Panc1 (cell line): ENCODE results near the gene SERPINE2. TPM values are rescaled to one million over a fixed set of nuclear protein-coding genes. Genes with fewer than 3 reads are reported as not detected.

Source experiments
- ATAC-seq: fragments of 200-7000 bp; cut with Tn5 transposase; 2 replicates; pipeline ENCODE4 v1.9.1; 2020; ENCODE audit warnings: mild to moderate bottlenecking, moderate library complexity
- BruUV-seq: library from RNA; stranded (reverse); fragments of 400-500 nt; replicated peaks from 2 replicates; lab custom pipeline; 2021; lab: Mats Ljungman, UMichigan
- CTCF ChIA-PET: fragments of 300-600 bp; sonication (Branson Sonifier 250); formaldehyde crosslinking; loops from one replicate; lab custom pipeline; 2022; ENCODE audit warnings: antibody characterized with exemption; lab: Charles Lee
- POLR2A ChIA-PET: fragments of 300-600 bp; sonication (Branson Sonifier 250); formaldehyde crosslinking; loops from one replicate; lab custom pipeline; 2022; ENCODE audit warnings: antibody characterized with exemption; lab: Charles Lee
- DNase-seq: peaks from one replicate; pipeline ENCODE4 v3.0.0-alpha.2; 2010; ENCODE audit warnings: low read depth, low spot score
- H3K27ac ChIP-seq: 2 replicates; pipeline ENCODE4 v1.5.1; 2011; ENCODE audit warnings: mild to moderate bottlenecking, low read length, inconsistent platforms
- H3K27me3 ChIP-seq: fragments of 200-500 bp; sonication (Bioruptor generic); 2 replicates; pipeline ENCODE4 v1.6.0; 2014; ENCODE audit warnings: low read length, inconsistent platforms; ENCODE audit not compliant: control insufficient read depth, insufficient read depth
- H3K36me3 ChIP-seq: fragments of 200-500 bp; sonication (Bioruptor generic); 2 replicates; pipeline ENCODE4 v1.5.1; 2014; ENCODE audit warnings: inconsistent platforms, mild to moderate bottlenecking, low read length, moderate library complexity; ENCODE audit not compliant: control insufficient read depth, insufficient read depth
- H3K4me1 ChIP-seq: 2 replicates; pipeline ENCODE4 v1.5.1; 2011; ENCODE audit warnings: inconsistent platforms, mild to moderate bottlenecking, low read length, moderate library complexity; ENCODE audit not compliant: control insufficient read depth, insufficient read depth
- H3K4me3 ChIP-seq, 2 experiments: 2 replicates each; pipeline ENCODE4 v1.5.1; 2011 to 2012; ENCODE audit warnings: low read depth in 2 of 2, low read length in 2 of 2, mild to moderate bottlenecking in 2 of 2, inconsistent platforms in 1 of 2, moderate library complexity in 1 of 2
- H3K9me3 ChIP-seq: fragments of 200-500 bp; sonication (Bioruptor generic); 2 replicates; pipeline ENCODE4 v1.5.1; 2014; ENCODE audit warnings: low read depth, mild to moderate bottlenecking, inconsistent platforms, low read length, moderate library complexity; ENCODE audit not compliant: control insufficient read depth, insufficient read depth
- CTCF ChIP-seq: fragments of 450-650 bp; IDR thresholded peaks from 2 replicates; pipeline ENCODE4 v1.5.1; 2017; ENCODE audit warnings: mild to moderate bottlenecking
- POLR2AphosphoS5 ChIP-seq: IDR thresholded peaks from 2 replicates; pipeline ENCODE4 v1.6.1; 2012; ENCODE audit warnings: mild to moderate bottlenecking, low read depth, low read length, moderate library complexity
- SIN3A ChIP-seq: IDR thresholded peaks from 2 replicates; pipeline ENCODE4 v1.6.1; 2012; ENCODE audit warnings: low read depth, mild to moderate bottlenecking, low read length, moderate library complexity, borderline replicate concordance; ENCODE audit not compliant: insufficient read depth
- TCF7L2 ChIP-seq: IDR thresholded peaks from 2 replicates; pipeline ENCODE4 v1.6.1; 2011; ENCODE audit warnings: mild to moderate bottlenecking, low read depth, low read length, inconsistent platforms
- in situ Hi-C: cut with HindIII; loops from 2 replicates; pipeline ENCODE4 v1.10.0; 2016; ENCODE audit warnings: low sequenced_read_pairs, low pct_unique_long_range_greater_than_20kb
- intact Hi-C: fragments of 100-400 bp; cut with micrococcal nuclease; formaldehyde crosslinking; loops from one replicate; pipeline ENCODE4 v1.10.0; 2022; ENCODE audit not compliant: unreplicated experiment
- total RNA-seq: library from RNA; stranded (reverse); gene quantifications from one replicate; pipeline ENCODE4 v1.2.1, GENCODE V29; 2021; ENCODE audit not compliant: unreplicated experiment
- TF ChIP-seq, protein P1 (sequence below), 2 experiments: IDR thresholded peaks; 2 replicates each; pipeline ENCODE4 v1.6.1; 2011 to 2012; ENCODE audit warnings: low read depth in 2 of 2, control low read depth in 1 of 2, low read length in 1 of 2, mild to moderate bottlenecking in 1 of 2, moderate library complexity in 1 of 2; ENCODE audit not compliant: insufficient read depth in 1 of 2

Gene SERPINE2
- total RNA-seq, 1 experiment from 2014 or later = 3.1 TPM

DNA sequence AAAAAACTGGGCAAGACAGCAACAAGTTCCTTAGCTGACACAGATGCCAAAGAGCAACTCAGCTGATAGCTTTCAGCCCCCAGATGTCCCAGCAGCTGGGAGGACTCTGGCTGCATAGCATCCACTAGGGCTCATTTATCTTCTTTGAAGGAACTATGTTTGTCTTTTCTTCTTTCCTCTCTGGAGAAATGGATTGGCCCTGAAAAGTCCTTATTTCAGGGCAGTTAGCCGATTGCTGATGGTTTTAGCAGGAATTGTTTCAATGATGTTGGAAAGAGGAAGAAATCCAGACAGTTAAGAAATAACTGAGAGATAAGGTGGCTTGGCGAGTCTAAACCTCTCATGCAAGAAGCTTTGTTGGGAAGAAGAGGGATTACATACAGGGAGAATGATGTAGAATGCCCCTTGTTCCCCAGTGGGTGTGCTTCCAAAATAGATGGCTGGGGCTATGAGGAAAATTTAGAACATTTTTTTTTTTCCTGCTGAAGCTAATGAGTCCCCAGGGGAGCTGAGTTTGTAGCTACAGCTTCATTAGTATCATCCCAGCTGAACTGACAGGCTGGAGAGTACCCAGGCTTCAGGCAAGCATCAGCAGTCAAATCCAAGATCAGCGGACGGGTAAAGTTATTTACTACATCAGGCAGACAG is 33.6 kb upstream of the SERPINE2 start:
- H3K9me3 ChIP-seq = no peaks in the 10 kb centered on the region
- DNase-seq = no peak
- H3K27ac ChIP-seq = no peak overlapping the region
- no TSS peak for BruUV-seq
- no peaks in the 10 kb centered on the region for H3K4me1 ChIP-seq
- no peaks in the 10 kb centered on the region for H3K36me3 ChIP-seq
- ChIA-PET CTCF (no interaction called here), POLR2A (no interaction called here)
- no peak overlapping the region for H3K4me3 ChIP-seq
- no peak for TF ChIP-seq SIN3A
- no peak for TF ChIP-seq POLR2AphosphoS5
- TF ChIP-seq, protein P1, sequence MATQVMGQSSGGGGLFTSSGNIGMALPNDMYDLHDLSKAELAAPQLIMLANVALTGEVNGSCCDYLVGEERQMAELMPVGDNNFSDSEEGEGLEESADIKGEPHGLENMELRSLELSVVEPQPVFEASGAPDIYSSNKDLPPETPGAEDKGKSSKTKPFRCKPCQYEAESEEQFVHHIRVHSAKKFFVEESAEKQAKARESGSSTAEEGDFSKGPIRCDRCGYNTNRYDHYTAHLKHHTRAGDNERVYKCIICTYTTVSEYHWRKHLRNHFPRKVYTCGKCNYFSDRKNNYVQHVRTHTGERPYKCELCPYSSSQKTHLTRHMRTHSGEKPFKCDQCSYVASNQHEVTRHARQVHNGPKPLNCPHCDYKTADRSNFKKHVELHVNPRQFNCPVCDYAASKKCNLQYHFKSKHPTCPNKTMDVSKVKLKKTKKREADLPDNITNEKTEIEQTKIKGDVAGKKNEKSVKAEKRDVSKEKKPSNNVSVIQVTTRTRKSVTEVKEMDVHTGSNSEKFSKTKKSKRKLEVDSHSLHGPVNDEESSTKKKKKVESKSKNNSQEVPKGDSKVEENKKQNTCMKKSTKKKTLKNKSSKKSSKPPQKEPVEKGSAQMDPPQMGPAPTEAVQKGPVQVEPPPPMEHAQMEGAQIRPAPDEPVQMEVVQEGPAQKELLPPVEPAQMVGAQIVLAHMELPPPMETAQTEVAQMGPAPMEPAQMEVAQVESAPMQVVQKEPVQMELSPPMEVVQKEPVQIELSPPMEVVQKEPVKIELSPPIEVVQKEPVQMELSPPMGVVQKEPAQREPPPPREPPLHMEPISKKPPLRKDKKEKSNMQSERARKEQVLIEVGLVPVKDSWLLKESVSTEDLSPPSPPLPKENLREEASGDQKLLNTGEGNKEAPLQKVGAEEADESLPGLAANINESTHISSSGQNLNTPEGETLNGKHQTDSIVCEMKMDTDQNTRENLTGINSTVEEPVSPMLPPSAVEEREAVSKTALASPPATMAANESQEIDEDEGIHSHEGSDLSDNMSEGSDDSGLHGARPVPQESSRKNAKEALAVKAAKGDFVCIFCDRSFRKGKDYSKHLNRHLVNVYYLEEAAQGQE (IDR thresholded peaks at IDR 0.05; ENCODE audit: insufficient read depth in 1 of 2, low read depth in 2 of 2, low read length in 1 of 2) = no peak
- no peak for TF ChIP-seq TCF7L2
- TF ChIP-seq CTCF = no peak
- in situ Hi-C loops = no loop called here
- H3K27me3 ChIP-seq = no peaks in the 10 kb centered on the region
- no peak for ATAC-seq
- intact Hi-C loops = no loop called here

- TF ChIP-seq, protein P1 (IDR thresholded peaks at IDR 0.05; ENCODE audit: insufficient read depth in 1 of 2, low read depth in 2 of 2, low read length in 1 of 2) = no peak
- TF ChIP-seq SIN3A (no peak), POLR2AphosphoS5 (no peak), CTCF (no peak), TCF7L2 (no peak)
- in situ Hi-C loops (no loop called here), intact Hi-C loops (no loop called here)
- BruUV-seq = no TSS peak
- H3K9me3 ChIP-seq = no peaks in the 10 kb centered on the region
- DNase-seq (no peak), ATAC-seq (no peak)
- H3K4me1 ChIP-seq = no peaks in the 10 kb centered on the region
- POLR2A ChIA-PET = no interaction called here
- H3K36me3 ChIP-seq = no peaks in the 10 kb centered on the region
- H3K27me3 ChIP-seq = no peaks in the 10 kb centered on the region; the same call in 1 of the 2 replicates
- H3K27ac ChIP-seq = no peak overlapping the region
- no peak overlapping the region for H3K4me3 ChIP-seq
- CTCF ChIA-PET = no interaction called here
Measured at GRCh38 chr2:224069172-224069571, 30.1 kb upstream of the SERPINE2 start.
